HG02798 (cell line): ENCODE data around the gene FJX1.
"Not testable (repeated sequence)": the region's sequence is repeated elsewhere in the genome, so short reads cannot be mapped to it uniquely, and the experiment has no call there.

Experiments
- ATAC-seq: cut with Tn5 transposase; IDR thresholded peaks from one replicate; pipeline ENCODE4 v1.9.1; 2021; ENCODE audit warnings: mild to moderate bottlenecking; ENCODE audit not compliant: unreplicated experiment, poor library complexity

FJX1 gene

GRCh38 chr11:35662649-35663407 is 44.6 kb downstream of the FJX1 start, which contains the start of gene TRIM44:
TRIM44 (plus strand) TSS chr11:35662775; CDS start chr11:35663112, 337 bp downstream.
- ATAC-seq: peak; percentile 95

- ATAC-seq: no peak
These were observed 45.1 kb downstream of the FJX1 start for GRCh38 chr11:35663408-35663702.

GRCh38 chr11:35664977-35665441 is 46.7 kb downstream of the FJX1 start:
- no peak for ATAC-seq

- ATAC-seq: no peak
These were observed 49.0 kb downstream of the FJX1 start for GRCh38 chr11:35667257-35667656.

- not testable (repeated sequence) for ATAC-seq
These were observed 50.1 kb downstream of the FJX1 start for GRCh38 chr11:35668350-35668749.
